GM18520 (cell line): Measurements from ENCODE around the gene TBRG4.

Experiments
- ATAC-seq: cut with Tn5 transposase; IDR thresholded peaks from one replicate; pipeline ENCODE4 v1.9.1; 2021; ENCODE audit not compliant: unreplicated experiment

TBRG4 gene

DNA sequence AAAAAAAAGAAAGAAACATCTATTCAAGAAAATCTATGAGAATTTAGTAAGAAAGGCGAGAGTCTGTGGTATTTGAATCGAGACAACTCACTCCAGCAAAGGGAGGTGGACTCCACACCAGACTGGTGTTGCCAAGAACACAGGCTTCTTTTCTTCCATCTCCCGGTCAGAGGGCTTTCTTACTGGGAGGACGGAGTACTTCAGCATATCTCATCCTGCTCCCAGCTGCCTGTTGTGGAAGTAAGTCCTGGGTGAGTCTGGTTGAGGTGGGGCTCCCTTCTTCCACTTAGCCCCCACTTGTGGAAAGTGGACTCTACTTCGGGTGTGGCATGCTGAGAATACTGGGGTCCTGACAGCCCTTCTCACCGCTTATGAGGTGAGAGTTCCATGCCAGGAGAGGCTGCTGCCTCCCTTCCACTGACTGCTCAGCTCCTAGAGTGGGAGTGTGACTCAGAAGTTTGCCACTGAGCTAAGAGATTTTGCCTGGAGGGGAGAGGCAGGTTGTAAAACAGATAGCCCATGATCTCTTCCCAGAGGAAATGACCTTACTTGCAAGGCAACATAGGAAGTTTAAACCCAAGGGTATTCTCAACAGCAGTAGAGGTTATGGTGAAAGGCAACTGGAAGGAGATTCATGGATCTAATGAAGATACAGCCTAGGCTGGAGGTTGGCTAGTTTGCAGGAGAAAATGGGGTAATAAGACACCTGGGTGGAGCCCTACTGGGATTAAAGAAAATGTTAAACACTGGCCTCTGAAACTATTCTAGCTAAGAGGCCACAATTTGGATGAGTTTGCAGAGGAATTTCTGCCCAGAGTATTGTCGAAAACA lies 19.2 kb downstream of the TBRG4 start:
- ATAC-seq, result no peak

GRCh38 chr7:45089341-45089891 lies 22.1 kb downstream of the TBRG4 start:
- ATAC-seq, result no peak

DNA sequence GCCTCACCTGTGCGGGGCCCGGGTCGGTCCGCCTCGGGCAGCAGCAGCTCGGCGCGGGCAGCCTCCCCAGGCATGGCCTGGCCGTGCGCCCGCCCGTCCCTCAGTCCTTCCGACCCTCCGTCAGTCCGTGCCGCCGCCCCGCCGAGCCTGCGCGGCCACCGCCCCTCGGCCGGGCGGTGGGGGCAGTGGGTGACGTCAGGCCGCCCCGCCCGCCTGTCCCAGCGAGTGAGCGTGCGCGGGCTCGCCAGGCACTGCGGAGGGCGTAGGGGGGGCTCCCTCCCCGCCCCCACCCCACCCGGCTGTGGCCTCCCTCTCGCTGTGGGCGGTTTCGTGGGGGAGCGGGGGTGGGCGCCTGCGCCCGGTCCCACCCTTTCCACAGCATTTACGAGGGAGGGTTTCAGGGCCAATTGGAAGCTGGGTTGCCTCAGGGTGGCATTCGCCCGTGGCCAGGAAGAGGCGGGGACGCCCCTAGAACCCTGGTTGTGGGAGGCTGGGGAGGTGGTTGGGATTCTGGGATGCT lies 22.6 kb downstream of the TBRG4 start, which contains the start of gene NACAD:
Gene NACAD, minus strand, starts transcription at position 149 of the 520 bp plus-strand sequence. Its CDS starts 75 bp downstream, at position 74.
- ATAC-seq, result no peak

DNA sequence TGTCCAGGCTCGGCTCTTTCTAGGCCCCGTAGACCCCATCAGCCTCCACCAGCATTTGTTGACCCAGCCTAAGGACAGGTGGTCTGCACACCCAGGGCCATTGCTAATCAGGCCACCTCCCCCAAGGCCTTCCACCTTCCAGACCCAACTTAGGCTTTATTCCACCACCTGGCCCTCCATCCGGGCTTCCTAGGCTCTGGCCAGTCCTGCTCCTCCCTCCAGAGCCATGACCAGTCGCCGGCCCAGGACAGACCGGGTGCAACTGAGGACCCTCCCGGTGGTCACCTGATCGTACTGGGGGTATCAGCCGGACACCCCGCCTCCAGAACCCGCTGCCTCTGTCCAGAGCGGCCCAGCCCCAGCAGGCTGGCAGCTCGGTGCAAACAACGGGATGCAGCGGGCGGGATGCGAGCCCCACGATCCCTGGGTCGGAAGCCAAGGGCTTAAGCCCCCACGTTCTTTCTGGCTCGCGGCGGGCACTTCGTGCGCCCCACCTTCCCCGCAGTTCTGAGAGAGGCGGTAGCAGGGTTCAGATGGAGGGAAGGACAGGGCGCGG lies 23.3 kb downstream of the TBRG4 start:
- ATAC-seq, result no peak

GRCh38 chr7:45087301-45088145 lies 24.0 kb downstream of the TBRG4 start:
- no peak for ATAC-seq

DNA sequence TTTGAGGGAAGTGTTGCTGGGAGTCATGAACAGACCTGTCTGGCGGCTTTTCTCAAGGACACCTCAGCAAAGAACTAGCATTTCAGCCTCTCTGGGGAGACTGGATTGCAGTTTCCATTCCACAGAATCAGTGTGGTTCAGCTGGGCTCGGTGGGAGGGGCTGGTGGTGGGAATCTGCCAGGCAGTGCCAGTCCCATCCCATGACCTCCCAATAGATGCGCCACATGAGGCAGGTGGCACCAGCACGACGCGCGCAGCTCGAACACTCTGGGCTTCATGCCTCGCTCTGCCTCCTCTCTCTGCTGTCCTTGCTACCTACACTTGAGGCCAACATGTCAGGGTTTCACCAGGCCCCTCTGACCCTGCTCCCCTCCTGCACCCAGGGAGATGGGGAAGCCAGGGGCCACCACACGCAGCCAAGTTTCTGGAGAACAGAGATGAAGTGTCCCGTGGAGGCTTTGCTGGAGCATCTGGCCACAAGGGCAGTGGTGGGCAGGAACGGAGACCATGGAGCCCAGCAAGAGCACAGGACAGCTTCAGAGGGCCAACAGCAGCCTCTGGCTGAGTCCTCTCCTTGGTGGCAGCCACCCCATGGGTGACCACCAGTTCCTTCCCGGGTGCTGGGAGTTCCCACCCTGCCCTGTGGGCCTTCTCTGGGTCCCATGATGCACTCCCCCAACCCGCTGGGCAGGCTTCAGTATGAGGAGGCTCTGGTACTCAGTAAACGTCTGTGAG lies 25.0 kb downstream of the TBRG4 start:
- ATAC-seq, result no peak

GRCh38 chr7:45085619-45086200 lies 25.8 kb downstream of the TBRG4 start:
- ATAC-seq, result no peak

- no peak for ATAC-seq
Measured at GRCh38 chr7:45084901-45085618, 26.4 kb downstream of the TBRG4 start.

GRCh38 chr7:45084336-45084735 lies 27.2 kb downstream of the TBRG4 start:
- no peak for ATAC-seq

DNA sequence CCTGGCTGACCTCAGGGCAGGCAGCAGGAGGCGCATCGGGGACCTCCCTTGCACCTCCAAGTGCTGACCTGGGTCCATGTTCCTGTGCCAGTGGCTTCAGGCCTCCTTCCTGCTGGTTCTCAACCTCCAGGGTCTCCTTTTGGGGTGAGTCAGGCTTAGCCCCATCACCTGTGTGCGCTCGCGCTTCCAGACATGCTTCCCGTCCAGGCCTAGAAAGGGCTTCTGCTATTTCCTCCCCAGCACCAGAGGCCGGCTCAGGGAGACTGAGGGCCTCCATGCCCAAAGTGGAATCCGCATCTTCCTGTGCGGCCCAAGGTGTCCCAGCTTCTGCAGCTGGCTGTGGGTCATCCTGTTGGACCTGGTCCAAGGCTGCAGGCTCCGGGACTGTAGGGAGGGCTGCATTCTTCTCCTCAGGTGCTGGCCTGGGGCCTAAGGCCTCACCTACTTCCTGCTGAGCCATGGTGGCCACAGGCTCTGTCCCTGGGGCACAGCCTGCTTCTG lies 28.6 kb downstream of the TBRG4 start:
- ATAC-seq, result no peak

- ATAC-seq, result no peak
Measured at GRCh38 chr7:45082031-45082830, 29.3 kb downstream of the TBRG4 start.

DNA sequence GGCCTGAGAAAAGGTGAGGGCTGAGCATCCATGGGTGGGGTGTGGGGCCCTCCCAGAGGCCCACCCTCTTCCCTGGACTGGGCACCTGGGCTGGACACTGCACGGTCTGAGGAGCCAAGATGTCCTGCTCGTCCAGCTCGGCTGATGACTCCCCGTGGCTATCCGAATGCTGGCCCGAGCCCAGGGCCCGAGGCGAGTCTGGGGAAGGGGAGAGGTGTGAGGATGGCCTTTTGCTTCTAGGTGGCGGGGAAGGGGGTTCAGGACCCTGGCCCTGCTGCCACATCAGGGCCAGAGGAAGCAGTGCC lies 29.9 kb downstream of the TBRG4 start:
- ATAC-seq, result no peak

- ATAC-seq, result no peak
Measured at GRCh38 chr7:45080958-45081669, 30.4 kb downstream of the TBRG4 start.

DNA sequence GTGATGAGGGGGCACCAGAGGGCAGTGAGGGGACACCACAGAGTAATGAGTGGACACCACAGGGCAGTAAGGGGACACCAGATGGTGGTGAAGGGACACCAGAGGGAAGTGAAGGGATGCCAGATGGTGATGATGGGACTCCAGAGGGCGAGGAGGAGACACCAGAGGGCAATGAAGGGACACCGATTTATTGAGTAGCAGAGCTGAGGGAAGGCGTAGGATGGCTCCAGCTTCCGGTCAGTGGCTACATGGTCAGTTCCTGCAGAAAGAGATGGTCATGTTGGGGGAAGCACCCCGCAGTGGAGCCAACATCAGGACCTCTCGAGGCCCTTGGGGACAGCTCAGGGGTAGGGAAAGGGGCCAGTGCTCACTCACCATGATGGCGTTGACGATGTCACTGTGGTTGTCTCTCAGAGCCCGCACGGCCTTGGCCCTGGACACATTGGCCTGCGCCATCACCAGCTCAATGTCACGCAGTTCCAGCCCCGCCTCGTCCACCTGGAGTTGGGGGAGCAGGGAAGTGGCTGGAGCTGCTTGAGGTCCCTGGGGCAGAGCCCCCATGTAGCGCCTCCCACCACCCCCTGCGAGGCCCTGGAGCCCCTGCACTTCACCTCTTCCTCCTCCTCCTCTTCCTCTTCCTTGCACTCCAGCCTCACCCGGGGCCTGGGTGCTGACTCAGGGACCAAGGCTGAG lies 31.1 kb downstream of the TBRG4 start:
- no peak for ATAC-seq

- no peak for ATAC-seq
Measured at GRCh38 chr7:45078125-45078681, 33.3 kb downstream of the TBRG4 start.

DNA sequence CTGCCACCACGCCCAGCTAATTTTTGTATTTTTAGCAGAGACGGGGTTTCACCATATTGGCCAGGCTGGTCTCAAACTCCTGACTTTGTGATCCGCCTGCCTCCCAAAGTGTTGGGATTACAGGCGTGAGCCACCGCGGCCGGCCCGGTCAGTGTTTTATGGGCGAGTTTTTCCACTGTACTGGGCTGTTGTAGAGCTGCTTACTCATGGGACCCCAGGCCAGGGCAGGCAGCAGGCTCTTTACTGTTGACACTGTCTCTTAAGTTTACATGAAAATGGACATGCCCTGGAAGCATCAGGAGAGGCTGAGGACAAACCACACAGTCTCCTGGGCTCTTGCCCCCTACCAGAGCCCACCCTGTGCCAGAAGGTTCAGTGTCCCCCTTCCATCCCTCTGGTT lies 33.9 kb downstream of the TBRG4 start:
- no peak for ATAC-seq

DNA sequence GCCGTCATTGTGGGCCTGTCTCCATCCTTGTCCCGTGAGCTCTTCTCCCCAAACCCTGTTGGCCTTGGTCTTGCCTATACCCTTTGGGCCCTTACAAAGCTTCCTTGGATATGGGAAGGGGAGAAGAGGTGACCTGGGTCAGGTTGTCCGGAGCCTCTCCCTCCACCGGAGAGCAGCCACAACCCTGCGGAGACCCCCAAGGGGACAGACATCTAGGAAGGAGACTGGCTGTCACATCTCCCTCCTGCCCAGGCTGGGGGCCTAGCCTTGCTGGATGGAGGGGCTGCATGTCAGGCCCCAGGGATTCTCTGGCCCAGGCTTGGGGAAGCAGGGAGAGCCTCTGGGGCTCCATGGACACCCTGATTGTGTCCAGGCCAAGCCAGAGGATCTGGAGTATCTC lies 34.6 kb downstream of the TBRG4 start:
- no peak for ATAC-seq
